Stimulated activated CD8-positive, alpha-beta memory T cell treated with anti-CD3 and anti-CD28 coated beads, Interleukin-15, amount 100 ng/mL, for 24 hours (primary cell): ENCODE results near the gene OXT.
"Not testable (repeated sequence)": the region's sequence is repeated elsewhere in the genome, so short reads cannot be mapped to it uniquely, and the experiment has no call there.

ENCODE experiments used
- DNase-seq: peaks from one replicate; pipeline ENCODE4 v3.0.0-alpha.2; 2020; ENCODE audit warnings: low read depth

The OXT gene

GRCh38 chr20:3071610-3072529 is at the start of gene OXT:
Gene OXT (plus strand): TSS chr20:3071620. CDS start chr20:3071656, 36 bp downstream.
- DNase-seq = no peak

- no peak for DNase-seq
Observed at GRCh38 chr20:3021777-3022176, 49.6 kb upstream of the OXT start.

GRCh38 chr20:3022559-3023490 is 48.6 kb upstream of the OXT start:
- DNase-seq = not testable (repeated sequence)

GRCh38 chr20:3027987-3028386 is 43.4 kb upstream of the OXT start:
- DNase-seq = no peak

- no peak for DNase-seq
Observed at GRCh38 chr20:3031524-3032147, 39.8 kb upstream of the OXT start.

- no peak for DNase-seq
Observed at GRCh38 chr20:3032624-3033023, 38.8 kb upstream of the OXT start.

GRCh38 chr20:3037654-3038053 is 33.8 kb upstream of the OXT start:
- no peak for DNase-seq

- no peak for DNase-seq
Observed at GRCh38 chr20:3038454-3038853, 33.0 kb upstream of the OXT start.

- DNase-seq = no peak
Observed at GRCh38 chr20:3039426-3039825, 32.0 kb upstream of the OXT start.

GRCh38 chr20:3040086-3040485 is 31.3 kb upstream of the OXT start:
- no peak for DNase-seq

GRCh38 chr20:3041854-3042409 is 29.5 kb upstream of the OXT start:
- no peak for DNase-seq

GRCh38 chr20:3042625-3043024 is 28.8 kb upstream of the OXT start:
- no peak for DNase-seq

- no peak for DNase-seq
Observed at GRCh38 chr20:3043322-3043721, 28.1 kb upstream of the OXT start, which contains the start of gene GNRH2. Gene GNRH2 (plus strand): TSS chr20:3043622. CDS start chr20:3044415, 793 bp downstream.

- no peak for DNase-seq
Observed at GRCh38 chr20:3044336-3044965, 27.0 kb upstream of the OXT start.

- DNase-seq = no peak
Observed at GRCh38 chr20:3045042-3045815, 26.2 kb upstream of the OXT start.

- DNase-seq = peak; percentile 68
Observed at GRCh38 chr20:3045816-3046676, 25.4 kb upstream of the OXT start, which contains the start of gene MRPS26. Gene MRPS26 (plus strand): TSS chr20:3046052. CDS start chr20:3046069, 17 bp downstream.

- DNase-seq = no peak
Observed at GRCh38 chr20:3046677-3047462, 24.6 kb upstream of the OXT start.
